H9 (cell line): Measurements from ENCODE around the gene UBTF. TPM values are rescaled to one million over a fixed set of nuclear protein-coding genes. Genes with fewer than 3 reads are reported as not detected.

Experiments
- DNase-seq: peaks from one replicate; pipeline ENCODE4 v3.0.0-alpha.2; 2017
- H2AFZ ChIP-seq: one replicate; pipeline ENCODE4 v1.6.1; 2013; ENCODE audit warnings: mild to moderate bottlenecking, low read length, control low read depth, moderate library complexity
- H2AK5ac ChIP-seq: 2 replicates; pipeline ENCODE4 v1.6.1; 2013; ENCODE audit warnings: low read length, control low read depth, mixed read lengths; ENCODE audit not compliant: insufficient read length
- H2BK120ac ChIP-seq: one replicate; pipeline ENCODE4 v1.6.1; 2013; ENCODE audit warnings: low read depth, mild to moderate bottlenecking, low read length, control low read depth, inconsistent platforms; ENCODE audit not compliant: poor library complexity, severe bottlenecking
- H2BK12ac ChIP-seq: 2 replicates; pipeline ENCODE4 v1.6.1; 2013; ENCODE audit warnings: low read length, control low read depth, mixed read lengths, low read depth; ENCODE audit not compliant: insufficient read length
- H2BK15ac ChIP-seq: 2 replicates; pipeline ENCODE4 v1.6.1; 2013; ENCODE audit warnings: low read depth, low read length, control low read depth
- H2BK20ac ChIP-seq: one replicate; pipeline ENCODE4 v1.6.1; 2013; ENCODE audit warnings: low read depth, mild to moderate bottlenecking, low read length, control low read depth, inconsistent platforms; ENCODE audit not compliant: poor library complexity, severe bottlenecking
- H2BK5ac ChIP-seq: 2 replicates; pipeline ENCODE4 v1.6.1; 2013; ENCODE audit warnings: low read length, control low read depth, mixed read lengths; ENCODE audit not compliant: insufficient read length
- H3K14ac ChIP-seq: 2 replicates; pipeline ENCODE4 v1.6.1; 2013; ENCODE audit warnings: low read length, control low read depth; ENCODE audit not compliant: insufficient read depth
- H3K18ac ChIP-seq: 2 replicates; pipeline ENCODE4 v1.6.1; 2013; ENCODE audit warnings: low read depth, mild to moderate bottlenecking, mixed read lengths, low read length, control low read depth; ENCODE audit not compliant: insufficient read length
- H3K23ac ChIP-seq: 2 replicates; pipeline ENCODE4 v1.6.1; 2013; ENCODE audit warnings: low read length, control low read depth, mixed read lengths, low read depth; ENCODE audit not compliant: insufficient read length
- H3K23me2 ChIP-seq: 2 replicates; pipeline ENCODE4 v1.6.1; 2013; ENCODE audit warnings: low read depth, mild to moderate bottlenecking, mixed read lengths, low read length, control low read depth; ENCODE audit not compliant: insufficient read length, poor library complexity, severe bottlenecking
- H3K27ac ChIP-seq: 2 replicates; pipeline ENCODE4 v1.5.1; 2013; ENCODE audit warnings: low read length, control low read depth, mixed read lengths, low read depth; ENCODE audit not compliant: insufficient read length
- H3K27me3 ChIP-seq: 2 replicates; pipeline ENCODE4 v1.6.1; 2013; ENCODE audit warnings: low read length, control low read depth, inconsistent platforms; ENCODE audit not compliant: insufficient read depth
- H3K4ac ChIP-seq: 2 replicates; pipeline ENCODE4 v1.6.1; 2013; ENCODE audit warnings: low read depth, mild to moderate bottlenecking, control low read depth, inconsistent platforms, low read length, moderate library complexity
- H3K4me1 ChIP-seq: 2 replicates; pipeline ENCODE4 v1.6.1; 2013; ENCODE audit warnings: low read length, control low read depth, inconsistent platforms; ENCODE audit not compliant: insufficient read depth
- H3K4me2 ChIP-seq: 2 replicates; pipeline ENCODE4 v1.6.1; 2013; ENCODE audit warnings: low read length, control low read depth, mixed read lengths; ENCODE audit not compliant: insufficient read length, insufficient read depth
- H3K56ac ChIP-seq: 2 replicates; pipeline ENCODE4 v1.6.1; 2013; ENCODE audit warnings: low read depth, mild to moderate bottlenecking, mixed read lengths, low read length, control low read depth; ENCODE audit not compliant: insufficient read length
- H3K79me1 ChIP-seq: 2 replicates; pipeline ENCODE4 v1.6.1; 2013; ENCODE audit warnings: low read depth, mild to moderate bottlenecking, moderate library complexity, low read length, control low read depth, inconsistent platforms; ENCODE audit not compliant: insufficient read depth, poor library complexity, severe bottlenecking
- H3K79me2 ChIP-seq: 2 replicates; pipeline ENCODE4 v1.6.1; 2013; ENCODE audit warnings: low read length, control low read depth, inconsistent platforms; ENCODE audit not compliant: insufficient read depth
- H3K9ac ChIP-seq: 2 replicates; pipeline ENCODE4 v1.6.1; 2013; ENCODE audit warnings: low read length, control low read depth, mixed read lengths; ENCODE audit not compliant: insufficient read length; ENCODE audit errors: extremely low read depth
- H3K9me3 ChIP-seq: one replicate; pipeline ENCODE4 v1.6.1; 2013; ENCODE audit warnings: low read depth, low read length, inconsistent platforms; ENCODE audit not compliant: control insufficient read depth
- H3T11ph ChIP-seq: one replicate; pipeline ENCODE4 v1.6.1; 2013; ENCODE audit warnings: mild to moderate bottlenecking, low read length, control low read depth, inconsistent platforms
- H4K20me1 ChIP-seq: one replicate; pipeline ENCODE4 v1.6.1; 2013; ENCODE audit not compliant: control insufficient read depth, insufficient read length, insufficient read depth
- H4K5ac ChIP-seq: 2 replicates; pipeline ENCODE4 v1.6.1; 2013; ENCODE audit warnings: low read depth, mild to moderate bottlenecking, mixed read lengths, low read length, control low read depth; ENCODE audit not compliant: insufficient read length
- H4K8ac ChIP-seq: replicated peaks from 2 replicates; pipeline ENCODE4 v1.6.1; 2013; ENCODE audit warnings: low read length, control low read depth, mixed read lengths, low read depth; ENCODE audit not compliant: insufficient read length
- H4K91ac ChIP-seq: 2 replicates; pipeline ENCODE4 v1.6.1; 2013; ENCODE audit warnings: low read depth, mild to moderate bottlenecking, moderate library complexity, mixed read lengths, low read length, control low read depth; ENCODE audit not compliant: insufficient read length
- H3K27ac Mint-ChIP-seq, 3 experiments: 2 replicates in 2 of 3; 3 replicates in 1 of 3; pipeline ENCODE4 v1.8.0; 2020 to 2021; ENCODE audit warnings: mixed read lengths in 3 of 3, mild to moderate bottlenecking in 1 of 3, moderate library complexity in 1 of 3
- H3K27me3 Mint-ChIP-seq: 2 replicates; pipeline ENCODE4 v1.8.0; 2021; ENCODE audit warnings: low read depth, mild to moderate bottlenecking, moderate library complexity, mixed read lengths
- H3K36me3 Mint-ChIP-seq, 3 experiments: 2 replicates in 2 of 3; 3 replicates in 1 of 3; pipeline ENCODE4 v1.8.0; 2020 to 2021; ENCODE audit warnings: low read depth in 3 of 3, mixed read lengths in 3 of 3; ENCODE audit not compliant: insufficient read depth in 1 of 3
- H3K4me1 Mint-ChIP-seq, 2 experiments: 2 replicates each; pipeline ENCODE4 v1.8.0; 2020; ENCODE audit warnings: mixed read lengths in 2 of 2
- H3K4me3 Mint-ChIP-seq, 2 experiments: 2 replicates in 1 of 2; 3 replicates in 1 of 2; pipeline ENCODE4 v1.8.0; 2020 to 2021; ENCODE audit warnings: mild to moderate bottlenecking in 2 of 2, mixed read lengths in 2 of 2, moderate library complexity in 1 of 2
- H3K9me3 Mint-ChIP-seq, 2 experiments: 2 replicates in 1 of 2; 3 replicates in 1 of 2; pipeline ENCODE4 v1.8.0; 2020; ENCODE audit warnings: mild to moderate bottlenecking in 2 of 2, mixed read lengths in 2 of 2, moderate library complexity in 1 of 2
- WGBS: extraction: QIAGEN DNeasy Blood & Tissue Kit; methylation state at CpG from one replicate; pipeline ENCODE4 v1.1.7; 2013; ENCODE audit warnings: missing lambda C conversion rate, low lambda C conversion rate, mixed read lengths; ENCODE audit not compliant: insufficient read length; ENCODE audit errors: extremely low coverage; 5-methylcytosine and 5-hydroxymethylcytosine counted together
- total RNA-seq: library from RNA; stranded (reverse); gene quantifications from 2 replicates; pipeline ENCODE4 v1.2.1, GENCODE V29; 2021
- TF ChIP-seq, protein P1 (sequence below): fragments of 200-600 bp; sonication (generic); conservative IDR thresholded peaks from 3 replicates; pipeline ENCODE4 v1.8.0; 2021; ENCODE audit warnings: antibody characterized with exemption, mild to moderate bottlenecking

Gene UBTF
- total RNA-seq, 1 experiment from 2014 or later, result 151 TPM

DNA sequence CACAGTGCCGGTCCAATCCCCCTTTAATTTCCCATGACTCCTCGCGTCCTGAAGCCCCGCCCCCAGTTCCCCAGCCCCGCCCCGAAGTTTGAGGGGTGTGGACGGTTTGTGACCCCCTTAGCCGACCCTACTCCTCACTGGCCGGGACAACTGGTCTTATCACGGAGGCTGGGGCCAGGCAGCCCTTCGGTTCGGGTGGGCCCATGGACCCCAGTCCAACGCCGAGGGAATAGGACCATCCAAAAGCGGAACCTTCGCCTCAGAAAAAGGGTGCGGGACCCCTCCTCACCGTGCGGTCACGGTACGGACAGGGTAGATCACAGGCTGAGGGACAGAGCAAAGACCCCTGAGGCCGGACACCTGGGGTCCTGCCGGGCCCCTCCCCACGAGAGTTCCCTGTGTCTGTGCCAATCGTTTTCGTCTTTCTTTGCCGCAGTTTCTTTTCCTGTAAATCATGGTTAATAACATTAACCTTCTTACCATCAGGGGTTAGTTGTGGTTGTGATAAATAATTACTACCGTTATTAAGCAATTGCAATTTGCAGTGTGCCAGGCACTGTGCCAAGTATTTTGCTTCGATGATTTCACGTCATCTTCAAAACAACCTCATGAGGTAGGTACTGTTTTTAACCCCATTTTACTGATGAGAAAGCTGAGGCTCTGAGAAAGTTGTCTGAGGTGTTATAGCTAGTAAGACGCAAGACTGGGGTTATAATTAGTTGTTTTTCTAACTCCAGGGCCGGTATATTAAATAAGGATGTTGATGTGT lies 32.2 kb downstream of the UBTF start:
- Histone ChIP-seq H3K4me2 (peak overlapping the region; percentile 67), H2BK12ac (no peak overlapping the region), H3K18ac (peak overlapping the region; percentile 97), H2BK120ac (no peak overlapping the region), H3T11ph (no peak overlapping the region), H3K9me3 (no peaks in the 10 kb centered on the region), H3K79me1 (peaks cover 3% of the 10 kb centered on the region), H3K79me2 (peaks cover 8% of the 10 kb centered on the region; the same call in 1 of the 2 replicates), H4K91ac (no peak overlapping the region), H3K14ac (peak overlapping the region; percentile 94), H4K20me1 (no peaks in the 10 kb centered on the region), H2AK5ac (no peak overlapping the region), H3K9ac (peak overlapping the region; percentile 91), H3K23me2 (no peaks in the 10 kb centered on the region), H3K4ac (no peak overlapping the region), H2BK15ac (no peak overlapping the region), H3K27ac (no peak overlapping the region), H3K27me3 (no peaks in the 10 kb centered on the region), H2BK20ac (no peak overlapping the region), H2AFZ (no peak overlapping the region), H3K56ac (no peak overlapping the region), H2BK5ac (no peak overlapping the region), H4K8ac (no peak overlapping the region), H3K23ac (no peak overlapping the region), H4K5ac (no peak overlapping the region), H3K4me1 (no peaks in the 10 kb centered on the region)
- Mint-ChIP-seq H3K4me1 (peaks cover 12 to 37% of the 10 kb centered on the region in 2 experiments), H3K36me3 (peaks cover 11 to 41% (median 25%) of the 10 kb centered on the region in 3 experiments), H3K4me3 (peak overlapping the region; percentile 95 to 99), H3K27ac (peak overlapping the region; percentile 97 to 99 (median 98)), H3K27me3 (no peaks in the 10 kb centered on the region; the same call in 1 of the 2 replicates), H3K9me3 (peaks cover 0 to 3% of the 10 kb centered on the region in 2 experiments; a peak in 2 of 5 replicates)
- no CpG with 5 or more reads among the region's 32 CpGs for WGBS
- DNase-seq, result no peak
- TF ChIP-seq, protein P1, sequence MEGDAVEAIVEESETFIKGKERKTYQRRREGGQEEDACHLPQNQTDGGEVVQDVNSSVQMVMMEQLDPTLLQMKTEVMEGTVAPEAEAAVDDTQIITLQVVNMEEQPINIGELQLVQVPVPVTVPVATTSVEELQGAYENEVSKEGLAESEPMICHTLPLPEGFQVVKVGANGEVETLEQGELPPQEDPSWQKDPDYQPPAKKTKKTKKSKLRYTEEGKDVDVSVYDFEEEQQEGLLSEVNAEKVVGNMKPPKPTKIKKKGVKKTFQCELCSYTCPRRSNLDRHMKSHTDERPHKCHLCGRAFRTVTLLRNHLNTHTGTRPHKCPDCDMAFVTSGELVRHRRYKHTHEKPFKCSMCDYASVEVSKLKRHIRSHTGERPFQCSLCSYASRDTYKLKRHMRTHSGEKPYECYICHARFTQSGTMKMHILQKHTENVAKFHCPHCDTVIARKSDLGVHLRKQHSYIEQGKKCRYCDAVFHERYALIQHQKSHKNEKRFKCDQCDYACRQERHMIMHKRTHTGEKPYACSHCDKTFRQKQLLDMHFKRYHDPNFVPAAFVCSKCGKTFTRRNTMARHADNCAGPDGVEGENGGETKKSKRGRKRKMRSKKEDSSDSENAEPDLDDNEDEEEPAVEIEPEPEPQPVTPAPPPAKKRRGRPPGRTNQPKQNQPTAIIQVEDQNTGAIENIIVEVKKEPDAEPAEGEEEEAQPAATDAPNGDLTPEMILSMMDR, result no peak
